Activated T-cell treated with anti-CD3 and anti-CD28 coated beads, Interleukin-2, amount 50 U/mL, for 4 hours (primary cell): ENCODE data around the gene CDC37. TPM values are rescaled to one million over a fixed set of nuclear protein-coding genes. Genes with fewer than 3 reads are reported as not detected.
"Not testable (repeated sequence)": the region's sequence is repeated elsewhere in the genome, so short reads cannot be mapped to it uniquely, and the experiment has no call there.

Experiments used
- ATAC-seq, 2 donors: fragments of 200-7000 bp; cut with Tn5 transposase; one replicate each; pipeline ENCODE4 v1.10.0; 2021
- DNase-seq: peaks from one replicate; pipeline ENCODE4 v3.0.0-alpha.2; 2020
- H3K27me3 Mint-ChIP-seq: one replicate; pipeline ENCODE4 v1.8.0; 2021; ENCODE audit warnings: low read depth, mixed read lengths
- H3K36me3 Mint-ChIP-seq: one replicate; pipeline ENCODE4 v1.8.0; 2022; ENCODE audit warnings: mixed read lengths; ENCODE audit not compliant: insufficient read depth
- H3K4me1 Mint-ChIP-seq: one replicate; pipeline ENCODE4 v1.8.0; 2021; ENCODE audit warnings: low read depth, mixed read lengths
- H3K4me3 Mint-ChIP-seq: one replicate; pipeline ENCODE4 v1.8.0; 2021; ENCODE audit warnings: mild to moderate bottlenecking, moderate library complexity, mixed read lengths
- H3K9me3 Mint-ChIP-seq: one replicate; pipeline ENCODE4 v1.8.0; 2021; ENCODE audit warnings: mixed read lengths
- total RNA-seq, 3 donors: library from RNA; stranded (reverse); gene quantifications; one replicate each; pipeline ENCODE4 v1.2.1, GENCODE V29; 2021

The CDC37 gene
- total RNA-seq, 3 donors from 2014 or later: 298 to 311 (median 303) TPM

DNA sequence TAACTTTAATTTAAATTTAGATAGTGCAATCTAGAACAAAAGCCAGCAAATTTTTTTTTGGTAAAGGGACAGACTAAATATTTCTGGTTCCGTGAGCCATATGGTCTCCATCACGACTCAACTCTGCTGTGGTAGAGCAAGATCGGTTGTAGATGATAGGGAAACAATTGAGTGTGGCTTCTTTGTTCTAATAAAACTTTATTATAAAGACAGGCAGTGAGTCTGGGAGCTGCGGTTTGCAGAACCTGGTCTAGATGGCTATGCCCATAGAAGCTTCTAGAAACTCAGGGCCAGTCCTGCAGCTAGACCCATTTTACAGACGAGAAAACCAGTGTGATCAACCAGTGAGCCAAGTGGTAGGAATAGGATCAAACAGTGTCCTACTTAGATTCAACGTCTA lies 11.2 kb downstream of the CDC37 start:
- no peak for ATAC-seq
- no peak overlapping the region for H3K4me3 Mint-ChIP-seq
- no peak for DNase-seq
- H3K9me3 Mint-ChIP-seq: no peaks in the 10 kb centered on the region
- H3K36me3 Mint-ChIP-seq: peaks cover 20% of the 10 kb centered on the region
- peaks cover 4% of the 10 kb centered on the region for H3K4me1 Mint-ChIP-seq
- no peaks in the 10 kb centered on the region for H3K27me3 Mint-ChIP-seq

DNA sequence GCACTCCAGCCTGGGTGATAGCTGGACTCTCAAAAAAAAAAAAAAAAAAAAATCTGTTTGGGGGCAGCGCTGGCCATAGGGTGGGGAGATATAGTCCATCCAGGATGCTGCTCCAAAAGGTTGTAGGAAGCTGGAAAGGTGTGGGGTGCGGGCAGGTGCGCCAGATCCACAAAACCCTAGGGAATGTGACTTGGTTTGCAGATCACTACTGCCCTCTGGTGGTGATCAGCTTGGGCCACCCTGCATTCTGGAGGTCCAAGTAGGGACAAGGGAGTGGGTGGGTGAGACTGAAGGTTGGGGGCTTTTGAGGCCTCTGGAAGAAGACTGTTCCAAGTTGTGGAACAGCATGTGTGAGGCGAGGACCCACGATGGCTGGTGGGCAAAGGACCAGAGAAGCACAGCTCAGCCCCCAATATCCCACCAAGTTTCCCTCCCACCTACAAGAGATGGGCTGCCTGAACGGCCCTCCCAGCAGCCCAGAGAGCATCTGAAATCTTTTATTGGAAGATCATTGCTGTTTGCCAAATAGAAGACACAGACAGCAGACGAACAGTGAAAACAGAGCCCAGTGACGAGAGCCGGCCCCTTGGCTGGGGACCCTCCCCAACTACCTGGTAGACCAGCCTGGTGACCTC lies 12.6 kb downstream of the CDC37 start:
- H3K4me3 Mint-ChIP-seq: no peak overlapping the region
- H3K27me3 Mint-ChIP-seq: no peaks in the 10 kb centered on the region
- peak; percentile 55 to 59 for ATAC-seq

DNA sequence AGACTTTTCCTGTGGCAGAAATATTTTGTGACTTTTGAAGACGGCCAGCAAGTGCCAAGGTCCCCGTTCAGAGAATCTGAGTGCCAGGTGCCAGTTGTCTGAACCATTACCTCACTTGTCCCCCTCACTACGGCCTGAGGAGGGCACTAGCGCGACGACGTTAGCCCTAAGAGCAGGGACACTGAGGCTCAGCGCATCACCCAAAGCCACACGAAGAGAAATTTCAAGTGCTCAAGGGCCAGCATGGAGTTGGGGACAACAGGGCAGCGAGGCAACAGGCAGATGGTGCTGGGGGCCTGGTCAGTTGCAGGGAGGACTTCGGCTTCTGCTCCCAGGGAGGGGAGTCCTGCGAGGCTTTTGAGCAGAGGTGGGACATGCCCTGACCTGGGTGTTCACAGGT lies 13.5 kb downstream of the CDC37 start:
- no peak overlapping the region for H3K4me3 Mint-ChIP-seq
- ATAC-seq: no peak
- DNase-seq: no peak
- H3K4me1 Mint-ChIP-seq: peaks cover 4% of the 10 kb centered on the region
- H3K27me3 Mint-ChIP-seq: no peaks in the 10 kb centered on the region
- H3K36me3 Mint-ChIP-seq: peaks cover 8% of the 10 kb centered on the region
- H3K9me3 Mint-ChIP-seq: no peaks in the 10 kb centered on the region

More for the DNA sequence above, 12.6 kb downstream of the CDC37 start:
- Mint-ChIP-seq H3K36me3 (peaks cover 10% of the 10 kb centered on the region), H3K4me1 (peaks cover 4% of the 10 kb centered on the region), H3K9me3 (no peaks in the 10 kb centered on the region)
- peak; percentile 63 for DNase-seq

DNA sequence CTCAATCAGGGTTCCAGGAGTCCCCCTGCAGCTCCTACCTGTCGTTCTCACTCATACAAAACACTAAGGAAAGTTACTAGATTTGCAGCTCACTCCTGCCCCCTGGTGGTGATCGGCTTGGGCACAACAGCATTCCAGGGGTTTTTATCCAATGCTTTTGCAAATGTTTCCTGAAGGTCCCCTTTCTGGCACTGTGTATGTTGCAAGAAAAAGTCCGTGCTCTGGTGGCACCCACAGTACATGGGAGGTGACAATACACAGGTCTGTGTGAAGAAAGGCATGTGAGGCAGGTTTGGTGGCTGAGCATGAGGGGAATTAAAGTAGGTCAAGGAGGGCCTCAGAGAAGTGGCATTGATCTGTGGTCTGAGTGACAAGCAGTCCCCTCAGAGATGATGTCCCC lies 14.4 kb downstream of the CDC37 start:
- peak; percentile 88 for DNase-seq

DNA sequence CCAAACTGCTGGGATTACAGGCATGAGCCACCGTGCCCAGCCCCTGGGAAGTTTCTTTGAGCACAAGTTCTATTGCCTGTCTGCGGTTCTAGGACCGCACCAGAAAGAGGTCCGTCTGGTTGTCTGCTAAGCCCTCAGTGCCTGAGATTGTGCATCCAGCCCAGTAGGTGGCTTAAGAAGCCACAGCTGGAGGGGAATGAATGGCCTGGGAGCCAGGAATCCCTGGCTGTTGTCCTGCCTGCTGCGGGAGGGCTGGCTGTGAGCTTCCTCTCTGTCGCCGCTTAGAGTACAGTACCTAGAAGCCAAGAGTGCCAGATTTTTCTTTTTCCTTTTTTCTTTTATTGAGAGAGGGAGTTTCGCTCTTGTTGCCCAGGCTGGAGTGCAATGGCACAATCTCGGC lies 18.8 kb downstream of the CDC37 start:
- Mint-ChIP-seq H3K4me3 (no peak overlapping the region), H3K27me3 (no peaks in the 10 kb centered on the region), H3K36me3 (no peaks in the 10 kb centered on the region), H3K9me3 (no peaks in the 10 kb centered on the region), H3K4me1 (peaks cover 15% of the 10 kb centered on the region)
- DNase-seq: no peak
- ATAC-seq: no peak

More for the DNA sequence above, 14.4 kb downstream of the CDC37 start:
- peaks cover 8% of the 10 kb centered on the region for H3K36me3 Mint-ChIP-seq
- peak; percentile 56 to 62 for ATAC-seq
- H3K27me3 Mint-ChIP-seq: no peaks in the 10 kb centered on the region
- H3K4me1 Mint-ChIP-seq: peaks cover 4% of the 10 kb centered on the region
- no peak overlapping the region for H3K4me3 Mint-ChIP-seq
- H3K9me3 Mint-ChIP-seq: no peaks in the 10 kb centered on the region

DNA sequence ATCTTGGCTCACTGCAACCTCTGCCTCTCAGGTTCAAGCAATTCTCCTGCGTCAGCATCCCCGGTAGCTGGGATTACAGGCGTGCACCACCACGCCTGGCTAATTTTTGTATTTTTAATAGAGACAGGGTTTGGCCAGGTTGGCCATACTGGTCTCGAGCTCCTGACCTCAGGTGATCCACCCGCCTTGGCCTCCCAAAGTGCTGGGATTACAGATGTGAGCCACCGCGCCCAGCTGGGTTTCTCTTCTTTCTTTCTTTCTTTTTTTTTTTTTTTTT lies 20.2 kb downstream of the CDC37 start:
- H3K4me3 Mint-ChIP-seq, H3K9me3 Mint-ChIP-seq, ATAC-seq, H3K27me3 Mint-ChIP-seq, H3K36me3 Mint-ChIP-seq, DNase-seq: not testable (repeated sequence)
- H3K4me1 Mint-ChIP-seq: peaks cover 18% of the 10 kb centered on the region

DNA sequence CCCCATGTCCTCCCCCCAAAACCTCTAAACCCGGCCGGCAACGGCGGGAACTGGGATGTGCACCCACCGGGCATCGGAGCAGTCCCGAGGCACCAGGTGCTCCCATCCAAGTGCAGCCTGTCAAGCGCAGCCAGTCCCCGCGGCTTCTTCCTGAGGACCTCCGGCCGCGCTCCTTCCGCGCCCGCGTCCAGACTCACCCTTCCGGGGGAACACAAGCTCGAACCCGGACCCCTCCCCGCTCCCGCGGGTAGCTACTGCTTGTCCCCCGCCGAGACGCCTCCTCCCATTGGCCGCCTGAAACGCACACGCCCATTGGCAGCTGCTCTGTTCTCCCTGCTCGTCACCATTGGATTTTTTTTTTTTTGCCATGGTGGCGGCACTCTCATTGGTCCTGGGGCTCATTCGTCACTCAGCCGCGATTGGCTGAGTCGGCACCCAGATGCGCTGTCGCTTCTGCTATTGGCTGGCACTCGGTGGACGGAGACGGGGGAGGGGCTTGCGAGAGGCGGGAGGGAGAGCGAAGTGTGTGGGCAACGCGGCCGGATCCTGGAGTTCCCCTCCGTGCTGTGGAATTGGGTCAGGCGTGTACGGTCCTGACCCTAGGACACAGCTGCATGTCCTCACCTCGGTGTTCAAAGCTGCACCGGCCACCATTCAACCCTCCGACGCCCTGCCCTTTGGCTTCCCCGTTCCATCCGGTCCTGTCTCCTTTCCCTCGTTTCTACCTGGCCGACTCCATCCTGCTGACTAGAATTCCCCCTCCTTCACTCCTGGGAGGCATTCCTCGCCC lies 22.8 kb downstream of the CDC37 start, which contains the start of gene TYK2:
TSS of gene TYK2 (minus strand) at position 260 of the 790 bp plus-strand sequence. CDS start 2,166 bp downstream, outside the sequence.
- Mint-ChIP-seq H3K9me3 (no peaks in the 10 kb centered on the region), H3K36me3 (peaks cover 12% of the 10 kb centered on the region)
- peak; percentile 96 for ATAC-seq

DNA sequence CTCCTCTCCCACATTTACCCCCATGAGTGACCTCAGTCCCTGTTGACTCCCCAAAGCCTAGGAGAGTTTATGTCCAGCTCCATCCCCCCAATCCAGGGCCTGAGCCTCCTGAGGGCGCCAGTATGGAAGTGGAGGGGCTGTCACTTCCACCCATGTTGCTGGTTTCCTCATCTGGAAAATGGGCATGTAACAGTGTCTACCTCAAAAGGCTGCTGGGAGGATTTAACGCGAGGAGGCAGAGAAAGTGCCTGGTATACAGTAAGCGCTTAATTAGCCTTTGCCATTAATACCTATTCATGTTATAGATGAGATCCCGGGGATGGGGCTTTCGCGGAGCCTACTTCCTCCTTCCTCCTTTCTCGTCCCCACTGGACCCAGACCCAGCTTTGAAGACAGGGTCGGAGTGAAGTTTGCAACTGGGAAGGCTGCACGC lies 23.4 kb downstream of the CDC37 start:
- no peak for DNase-seq
- peaks cover 14% of the 10 kb centered on the region for H3K36me3 Mint-ChIP-seq
- H3K4me1 Mint-ChIP-seq: peaks cover 20% of the 10 kb centered on the region
- ATAC-seq: no peak
- H3K9me3 Mint-ChIP-seq: no peaks in the 10 kb centered on the region
- H3K27me3 Mint-ChIP-seq: no peaks in the 10 kb centered on the region
- peak overlapping the region; percentile 96 for H3K4me3 Mint-ChIP-seq

More for the DNA sequence above, 22.8 kb downstream of the CDC37 start, which contains the start of gene TYK2:
- DNase-seq: peak; percentile 94
- Mint-ChIP-seq H3K4me1 (peaks cover 18% of the 10 kb centered on the region), H3K4me3 (peak within 1 kb of the TSS; percentile 96), H3K27me3 (no peaks in the 10 kb centered on the region)

DNA sequence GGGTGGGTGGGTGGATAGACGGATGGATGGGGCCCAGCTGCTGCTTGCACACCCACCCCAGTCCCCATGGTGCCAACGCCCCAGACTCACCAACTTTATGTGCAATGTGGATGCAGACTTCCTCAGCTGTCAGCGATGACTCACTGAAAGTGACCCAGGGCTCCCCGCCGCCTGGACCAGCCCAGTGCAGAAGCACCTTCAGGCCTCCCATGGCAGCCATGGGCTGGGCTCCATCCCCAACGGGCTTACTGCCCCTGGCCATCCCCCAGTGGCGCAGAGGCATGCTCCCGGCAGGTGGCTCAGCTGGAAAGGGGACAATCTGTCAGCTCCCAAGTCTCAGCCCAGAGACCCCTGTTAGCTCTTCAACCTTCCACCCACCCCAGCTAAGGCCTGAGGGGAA lies 25.2 kb downstream of the CDC37 start:
- ATAC-seq: no peak
- Mint-ChIP-seq H3K4me3 (no peak overlapping the region), H3K4me1 (peaks cover 20% of the 10 kb centered on the region), H3K9me3 (no peaks in the 10 kb centered on the region), H3K27me3 (no peaks in the 10 kb centered on the region), H3K36me3 (peaks cover 20% of the 10 kb centered on the region)
- DNase-seq: no peak

DNA sequence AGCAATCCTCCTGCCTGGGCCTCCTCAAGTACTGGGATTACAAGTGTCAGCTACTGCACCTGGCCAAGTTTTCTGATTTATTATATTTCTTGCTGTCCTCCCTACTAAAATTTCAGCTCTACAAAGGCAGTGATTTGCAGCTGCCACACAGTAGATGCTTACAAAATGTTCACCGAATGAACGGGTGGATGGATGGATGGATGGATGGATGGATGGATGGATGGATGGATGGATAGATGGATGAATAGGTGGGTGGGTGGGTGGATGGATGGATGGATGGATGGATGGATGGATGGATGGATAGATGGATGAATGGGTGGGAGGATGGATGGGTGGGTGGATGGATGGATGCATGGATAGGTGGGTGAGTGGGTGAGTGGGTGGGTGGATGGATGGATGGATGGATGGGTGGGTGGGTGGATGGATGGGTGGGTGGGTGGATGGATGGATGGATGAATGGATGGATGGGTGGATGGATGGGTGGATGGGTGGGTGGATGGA lies 26.2 kb downstream of the CDC37 start:
- not testable (repeated sequence) for H3K27me3 Mint-ChIP-seq, H3K9me3 Mint-ChIP-seq, H3K4me3 Mint-ChIP-seq, DNase-seq, ATAC-seq
- peaks cover 20% of the 10 kb centered on the region for H3K4me1 Mint-ChIP-seq
- peaks cover 20% of the 10 kb centered on the region for H3K36me3 Mint-ChIP-seq

DNA sequence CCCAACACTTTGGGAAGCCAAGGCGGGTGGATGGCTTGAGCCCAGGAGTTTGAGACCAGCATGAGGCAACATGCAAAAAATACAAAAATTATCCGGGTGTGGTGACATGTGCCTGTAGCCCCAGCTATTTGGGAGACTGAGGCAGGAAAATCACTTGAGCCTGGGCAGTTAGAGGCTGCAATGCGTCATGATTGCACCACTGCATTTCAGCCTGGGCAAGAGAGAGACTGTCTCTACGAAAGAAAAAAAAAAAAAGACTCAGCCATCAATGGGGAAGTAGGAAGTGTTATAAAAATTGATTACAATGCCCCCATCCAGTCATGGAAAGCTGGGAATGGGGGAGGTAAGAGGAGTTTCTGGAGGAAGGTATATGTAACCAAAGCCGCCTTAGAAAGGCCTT lies 28.4 kb downstream of the CDC37 start:
- H3K4me1 Mint-ChIP-seq: peaks cover 10% of the 10 kb centered on the region
- H3K4me3 Mint-ChIP-seq: no peak overlapping the region
- peaks cover 20% of the 10 kb centered on the region for H3K36me3 Mint-ChIP-seq

DNA sequence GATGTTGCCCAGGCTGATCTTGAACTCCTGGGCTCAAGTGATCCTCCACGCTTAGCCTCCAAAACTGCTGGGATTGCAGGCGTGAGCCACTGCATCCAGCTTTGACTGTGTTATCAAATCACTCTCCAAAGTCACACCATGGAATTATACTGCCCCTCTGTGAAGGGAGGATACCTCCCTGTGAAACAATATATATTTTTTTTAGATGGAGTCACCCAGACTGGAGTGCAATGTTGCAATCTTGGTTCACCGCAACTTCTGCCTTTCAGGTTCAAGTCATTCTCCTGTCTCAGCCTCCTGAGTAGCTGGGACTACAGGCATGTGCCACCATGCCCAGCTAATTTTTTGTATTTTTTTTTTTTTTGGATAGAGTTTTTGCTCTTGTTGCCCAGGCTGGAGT lies 30.7 kb downstream of the CDC37 start:
- H3K9me3 Mint-ChIP-seq: no peaks in the 10 kb centered on the region
- H3K4me3 Mint-ChIP-seq: no peak overlapping the region
- peaks cover 19% of the 10 kb centered on the region for H3K36me3 Mint-ChIP-seq
- H3K4me1 Mint-ChIP-seq: peaks cover 2% of the 10 kb centered on the region
- no peaks in the 10 kb centered on the region for H3K27me3 Mint-ChIP-seq
- ATAC-seq: no peak
- DNase-seq: no peak

More for the DNA sequence above, 28.4 kb downstream of the CDC37 start:
- no peak for DNase-seq
- H3K9me3 Mint-ChIP-seq: no peaks in the 10 kb centered on the region
- no peak for ATAC-seq
- H3K27me3 Mint-ChIP-seq: no peaks in the 10 kb centered on the region

DNA sequence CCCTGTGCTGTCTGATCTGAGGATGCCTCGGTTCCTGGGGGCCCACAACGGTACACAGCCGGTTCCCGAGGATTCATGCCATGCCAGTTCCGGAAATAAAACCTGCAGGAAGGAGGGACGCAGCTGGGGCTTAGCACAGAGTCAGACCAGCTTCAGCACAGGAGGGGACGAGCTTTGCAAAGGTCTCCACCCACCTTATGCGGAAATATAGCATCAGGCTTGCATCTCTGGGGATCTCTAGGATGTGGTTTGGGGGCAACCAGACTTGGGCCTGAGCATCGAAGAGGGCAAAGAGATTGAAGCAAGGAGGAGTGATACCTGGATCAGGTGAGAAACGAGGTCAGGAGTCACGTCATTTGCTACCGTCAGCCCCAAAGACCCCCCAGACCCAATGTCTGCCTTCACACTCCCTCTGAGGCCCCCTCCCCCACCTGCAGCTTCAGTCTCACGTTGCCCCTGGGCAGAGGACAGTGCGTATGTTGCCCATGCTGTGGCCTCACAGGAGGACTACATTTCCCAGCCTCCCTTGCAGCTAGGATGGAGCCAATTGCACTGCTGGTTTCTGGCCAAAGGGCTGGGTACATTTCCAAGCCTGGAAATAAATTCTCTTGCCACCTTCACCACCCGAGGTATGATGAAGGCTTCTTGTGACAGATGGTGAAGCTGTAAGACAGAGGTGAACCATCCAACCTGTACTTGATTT lies 35.1 kb downstream of the CDC37 start:
- DNase-seq (no peak), ATAC-seq (no peak)
- Mint-ChIP-seq H3K4me1 (no peaks in the 10 kb centered on the region), H3K4me3 (no peak overlapping the region), H3K36me3 (peaks cover 17% of the 10 kb centered on the region), H3K9me3 (no peaks in the 10 kb centered on the region), H3K27me3 (no peaks in the 10 kb centered on the region)

DNA sequence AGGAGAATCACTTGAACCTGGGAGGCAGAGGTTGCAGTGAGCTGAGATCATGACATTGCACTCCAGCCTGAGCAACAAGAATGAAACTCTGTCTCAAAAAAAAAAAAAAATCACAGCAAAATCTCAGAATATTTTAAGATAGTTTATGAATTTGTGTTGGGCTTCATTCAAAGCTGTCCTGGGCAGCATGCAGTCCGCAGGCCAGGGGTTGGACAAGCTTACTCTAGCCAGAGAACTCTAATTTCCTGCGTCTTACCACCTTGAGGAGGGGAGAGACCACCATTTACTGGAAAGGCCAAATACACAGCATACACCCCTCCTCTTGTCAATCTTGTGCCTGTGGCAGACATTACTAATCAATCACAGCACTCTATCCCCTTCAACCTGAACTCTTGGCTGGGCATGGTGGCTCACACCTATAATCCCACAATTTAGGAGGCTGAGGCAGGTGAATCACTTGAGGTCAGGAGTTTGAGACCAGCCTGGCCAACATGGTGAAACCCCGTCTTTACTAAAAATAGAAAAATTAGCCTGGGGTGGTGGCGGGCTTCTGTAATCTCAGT lies 36.3 kb downstream of the CDC37 start:
- not testable (repeated sequence) for H3K4me3 Mint-ChIP-seq, H3K9me3 Mint-ChIP-seq, ATAC-seq, H3K27me3 Mint-ChIP-seq, H3K4me1 Mint-ChIP-seq, DNase-seq
- H3K36me3 Mint-ChIP-seq: peaks cover 17% of the 10 kb centered on the region
